Panc1 (cell line): ENCODE results near the gene C12orf75. TPM values are rescaled to one million over a fixed set of nuclear protein-coding genes. Genes with fewer than 3 reads are reported as not detected.

Source experiments
- ATAC-seq: fragments of 200-7000 bp; cut with Tn5 transposase; 2 replicates; pipeline ENCODE4 v1.9.1; 2020; ENCODE audit warnings: mild to moderate bottlenecking, moderate library complexity
- BruUV-seq: library from RNA; stranded (reverse); fragments of 400-500 nt; replicated peaks from 2 replicates; lab custom pipeline; 2021; lab: Mats Ljungman, UMichigan
- CTCF ChIA-PET: fragments of 300-600 bp; sonication (Branson Sonifier 250); formaldehyde crosslinking; loops from one replicate; lab custom pipeline; 2022; ENCODE audit warnings: antibody characterized with exemption; lab: Charles Lee
- POLR2A ChIA-PET: fragments of 300-600 bp; sonication (Branson Sonifier 250); formaldehyde crosslinking; loops from one replicate; lab custom pipeline; 2022; ENCODE audit warnings: antibody characterized with exemption; lab: Charles Lee
- DNase-seq: peaks from one replicate; pipeline ENCODE4 v3.0.0-alpha.2; 2010; ENCODE audit warnings: low read depth, low spot score
- H3K27ac ChIP-seq: 2 replicates; pipeline ENCODE4 v1.5.1; 2011; ENCODE audit warnings: mild to moderate bottlenecking, low read length, inconsistent platforms
- H3K27me3 ChIP-seq: fragments of 200-500 bp; sonication (Bioruptor generic); 2 replicates; pipeline ENCODE4 v1.6.0; 2014; ENCODE audit warnings: low read length, inconsistent platforms; ENCODE audit not compliant: control insufficient read depth, insufficient read depth
- H3K36me3 ChIP-seq: fragments of 200-500 bp; sonication (Bioruptor generic); 2 replicates; pipeline ENCODE4 v1.5.1; 2014; ENCODE audit warnings: inconsistent platforms, mild to moderate bottlenecking, low read length, moderate library complexity; ENCODE audit not compliant: control insufficient read depth, insufficient read depth
- H3K4me1 ChIP-seq: 2 replicates; pipeline ENCODE4 v1.5.1; 2011; ENCODE audit warnings: inconsistent platforms, mild to moderate bottlenecking, low read length, moderate library complexity; ENCODE audit not compliant: control insufficient read depth, insufficient read depth
- H3K4me3 ChIP-seq, 2 experiments: 2 replicates each; pipeline ENCODE4 v1.5.1; 2011 to 2012; ENCODE audit warnings: low read depth in 2 of 2, low read length in 2 of 2, mild to moderate bottlenecking in 2 of 2, inconsistent platforms in 1 of 2, moderate library complexity in 1 of 2
- H3K9me3 ChIP-seq: fragments of 200-500 bp; sonication (Bioruptor generic); 2 replicates; pipeline ENCODE4 v1.5.1; 2014; ENCODE audit warnings: low read depth, mild to moderate bottlenecking, inconsistent platforms, low read length, moderate library complexity; ENCODE audit not compliant: control insufficient read depth, insufficient read depth
- CTCF ChIP-seq: fragments of 450-650 bp; IDR thresholded peaks from 2 replicates; pipeline ENCODE4 v1.5.1; 2017; ENCODE audit warnings: mild to moderate bottlenecking
- POLR2AphosphoS5 ChIP-seq: IDR thresholded peaks from 2 replicates; pipeline ENCODE4 v1.6.1; 2012; ENCODE audit warnings: mild to moderate bottlenecking, low read depth, low read length, moderate library complexity
- REST ChIP-seq, 2 experiments: IDR thresholded peaks; 2 replicates each; pipeline ENCODE4 v1.6.1; 2011 to 2012; ENCODE audit warnings: low read depth in 2 of 2, control low read depth in 1 of 2, low read length in 1 of 2, mild to moderate bottlenecking in 1 of 2, moderate library complexity in 1 of 2; ENCODE audit not compliant: insufficient read depth in 1 of 2
- SIN3A ChIP-seq: IDR thresholded peaks from 2 replicates; pipeline ENCODE4 v1.6.1; 2012; ENCODE audit warnings: low read depth, mild to moderate bottlenecking, low read length, moderate library complexity, borderline replicate concordance; ENCODE audit not compliant: insufficient read depth
- TCF7L2 ChIP-seq: IDR thresholded peaks from 2 replicates; pipeline ENCODE4 v1.6.1; 2011; ENCODE audit warnings: mild to moderate bottlenecking, low read depth, low read length, inconsistent platforms
- in situ Hi-C: cut with HindIII; loops from 2 replicates; pipeline ENCODE4 v1.10.0; 2016; ENCODE audit warnings: low sequenced_read_pairs, low pct_unique_long_range_greater_than_20kb
- intact Hi-C: fragments of 100-400 bp; cut with micrococcal nuclease; formaldehyde crosslinking; loops from one replicate; pipeline ENCODE4 v1.10.0; 2022; ENCODE audit not compliant: unreplicated experiment
- total RNA-seq: library from RNA; stranded (reverse); gene quantifications from one replicate; pipeline ENCODE4 v1.2.1, GENCODE V29; 2021; ENCODE audit not compliant: unreplicated experiment

C12orf75 gene
- total RNA-seq, 1 experiment from 2014 or later = 132 TPM

GRCh38 chr12:105384916-105385535 lies 54.5 kb downstream of the C12orf75 start:
- Histone ChIP-seq H3K4me1 (no peaks in the 10 kb centered on the region), H3K27ac (no peak overlapping the region), H3K36me3 (no peaks in the 10 kb centered on the region), H3K4me3 (no peak overlapping the region), H3K27me3 (no peaks in the 10 kb centered on the region), H3K9me3 (no peaks in the 10 kb centered on the region)
- in situ Hi-C loops = no loop called here
- CTCF ChIA-PET = no interaction called here
- DNase-seq (no peak), ATAC-seq (no peak)
- no peak for TF ChIP-seq POLR2AphosphoS5
- no peak for TF ChIP-seq CTCF
- TF ChIP-seq SIN3A = no peak
- TF ChIP-seq TCF7L2 = no peak
- TF ChIP-seq REST (IDR thresholded peaks at IDR 0.05; ENCODE audit: insufficient read depth in 1 of 2, low read depth in 2 of 2, low read length in 1 of 2) = no peak
- no TSS peak for BruUV-seq
- POLR2A ChIA-PET = no interaction called here
- intact Hi-C loops = no loop called here

GRCh38 chr12:105386431-105386830 lies 55.9 kb downstream of the C12orf75 start:
- H3K4me3 ChIP-seq = no peak overlapping the region
- H3K36me3 ChIP-seq = no peaks in the 10 kb centered on the region
- in situ Hi-C loops = no loop called here
- DNase-seq = no peak
- POLR2A ChIA-PET = no interaction called here
- H3K27me3 ChIP-seq = no peaks in the 10 kb centered on the region
- CTCF ChIA-PET = interaction anchor here (0.6 kb wide), 2 partner anchors 277 to 741 kb away, joined by 3 to 7 read pairs; no protein-coding TSS in a partner anchor
- H3K4me1 ChIP-seq = no peaks in the 10 kb centered on the region
- no peak for ATAC-seq
- TF ChIP-seq SIN3A (no peak), REST (IDR thresholded peaks at IDR 0.05; ENCODE audit: insufficient read depth in 1 of 2, low read depth in 2 of 2, low read length in 1 of 2) (no peak), POLR2AphosphoS5 (no peak), TCF7L2 (no peak), CTCF (no peak)
- no TSS peak for BruUV-seq
- intact Hi-C loops = no loop called here
- H3K9me3 ChIP-seq = no peaks in the 10 kb centered on the region
- H3K27ac ChIP-seq = no peak overlapping the region
